K562 (cell line): Measurements from ENCODE around the gene RSPH3. TPM values are rescaled to one million over a fixed set of nuclear protein-coding genes. Genes with fewer than 3 reads are reported as not detected.
A peak's percentile ranks its signal among the peaks of the same experiment; 100 is the strongest.

Experiments used
- HOXB6 ChIP-seq: fragments of 250-450 bp; sonication (Bioruptor Pico); IDR thresholded peaks from 2 replicates; pipeline ENCODE4 v1.5.1; 2022; ENCODE audit warnings: mild to moderate bottlenecking, borderline replicate concordance
- KLF10 ChIP-seq: fragments of 250-450 bp; sonication (Bioruptor Pico); IDR thresholded peaks from 2 replicates; pipeline ENCODE4 v1.6.1; 2021; ENCODE audit warnings: matching md5 sums
- NEUROD1 ChIP-seq: fragments of 150-350 bp; IDR thresholded peaks from 2 replicates; pipeline ENCODE4 v1.6.1; 2014; ENCODE audit warnings: borderline replicate concordance, low read length, low read depth; ENCODE audit not compliant: partially characterized antibody
- RAD51 ChIP-seq: fragments of 450-650 bp; IDR thresholded peaks from 2 replicates; pipeline ENCODE4 v1.7.1; 2016; ENCODE audit warnings: low read depth, mild to moderate bottlenecking, borderline replicate concordance
- SETDB1 ChIP-seq: IDR thresholded peaks from one replicate; pipeline ENCODE4 v1.6.1; 2012; ENCODE audit warnings: low read length, control low read depth, inconsistent platforms
- SIN3A ChIP-seq, 2 experiments: fragments of 150-350 bp in 1 of 2; IDR thresholded peaks; 2 replicates each; pipeline ENCODE4 v1.6.1; 2011 to 2016; ENCODE audit warnings: borderline replicate concordance in 2 of 2, low read depth in 2 of 2, low read length in 2 of 2, mild to moderate bottlenecking in 2 of 2, moderate library complexity in 2 of 2; ENCODE audit not compliant: control insufficient read depth in 1 of 2
- SMARCB1 ChIP-seq: IDR thresholded peaks from 2 replicates; pipeline ENCODE4 v1.6.1; 2011; ENCODE audit warnings: improper control_type of control experiment, low read depth; ENCODE audit not compliant: insufficient read length
- TARDBP ChIP-seq: fragments of 450-650 bp; IDR thresholded peaks from 2 replicates; pipeline ENCODE4 v1.6.1; 2016
- TFAM ChIP-seq: fragments of 250-450 bp; sonication (Bioruptor Pico); conservative IDR thresholded peaks from 2 replicates; pipeline ENCODE4 v1.5.0; 2021; ENCODE audit warnings: mild to moderate bottlenecking, moderate library complexity
- ZNF584 ChIP-seq: fragments of 200-800 bp; sonication (Bioruptor generic); IDR thresholded peaks from 2 replicates; pipeline ENCODE4 v1.6.1; 2016; ENCODE audit warnings: low read depth, mild to moderate bottlenecking, missing genetic modification characterization, missing compliant biosample characterization
- ZNF780A ChIP-seq: fragments of 250-450 bp; sonication (Bioruptor Pico); IDR thresholded peaks from 2 replicates; pipeline ENCODE4 v1.5.0; 2021; ENCODE audit warnings: mild to moderate bottlenecking
- polyA plus RNA-seq, 8 experiments: library from polyadenylated mRNA; depleted of rRNA in 4 of 8; stranded (reverse) in 5 of 8; unstranded in 3 of 8; fragments of >200 nt; fragmentation: Nextera tagmentation in 2 of 8; fragmentation: Illumina TruSeq in 1 of 8; extraction: Ambion mirVana in 2 of 8; extraction: Trizol in 1 of 8; gene quantifications; 2 replicates each; pipeline versions ENCODE4 v1.2.1 to v1.2.3, GENCODE V29; 2011 to 2014; ENCODE audit warnings: inconsistent platforms in 1 of 8, missing spikeins in 1 of 8
- total RNA-seq, 7 experiments: library from RNA; depleted of rRNA in 6 of 7; stranded (reverse); fragments of >200 nt in 6 of 7; fragmentation: Illumina TruSeq in 2 of 7; extraction: Trizol in 2 of 7; gene quantifications; 2 replicates each; pipeline versions ENCODE4 v1.2.1 to v1.2.3, GENCODE V29; 2011 to 2021; ENCODE audit warnings: low replicate concordance in 1 of 7
- TF ChIP-seq, protein P1 (sequence below): fragments of 250-450 bp; sonication (Bioruptor Pico); IDR thresholded peaks from 2 replicates; pipeline ENCODE4 v1.4.0; 2020; ENCODE audit warnings: mild to moderate bottlenecking, moderate library complexity
- TF ChIP-seq, protein P2 (sequence below): fragments of 450-650 bp; IDR thresholded peaks from 2 replicates; pipeline ENCODE4 v1.6.1; 2016; ENCODE audit warnings: mild to moderate bottlenecking, moderate library complexity

Gene RSPH3
- total and polyA plus RNA-seq, 9 of the 15 experiments (the other 6 are each of a cell fraction or from before 2014, with no cell fraction given), result 0.52 to 2.9 (median 1.5) TPM

DNA sequence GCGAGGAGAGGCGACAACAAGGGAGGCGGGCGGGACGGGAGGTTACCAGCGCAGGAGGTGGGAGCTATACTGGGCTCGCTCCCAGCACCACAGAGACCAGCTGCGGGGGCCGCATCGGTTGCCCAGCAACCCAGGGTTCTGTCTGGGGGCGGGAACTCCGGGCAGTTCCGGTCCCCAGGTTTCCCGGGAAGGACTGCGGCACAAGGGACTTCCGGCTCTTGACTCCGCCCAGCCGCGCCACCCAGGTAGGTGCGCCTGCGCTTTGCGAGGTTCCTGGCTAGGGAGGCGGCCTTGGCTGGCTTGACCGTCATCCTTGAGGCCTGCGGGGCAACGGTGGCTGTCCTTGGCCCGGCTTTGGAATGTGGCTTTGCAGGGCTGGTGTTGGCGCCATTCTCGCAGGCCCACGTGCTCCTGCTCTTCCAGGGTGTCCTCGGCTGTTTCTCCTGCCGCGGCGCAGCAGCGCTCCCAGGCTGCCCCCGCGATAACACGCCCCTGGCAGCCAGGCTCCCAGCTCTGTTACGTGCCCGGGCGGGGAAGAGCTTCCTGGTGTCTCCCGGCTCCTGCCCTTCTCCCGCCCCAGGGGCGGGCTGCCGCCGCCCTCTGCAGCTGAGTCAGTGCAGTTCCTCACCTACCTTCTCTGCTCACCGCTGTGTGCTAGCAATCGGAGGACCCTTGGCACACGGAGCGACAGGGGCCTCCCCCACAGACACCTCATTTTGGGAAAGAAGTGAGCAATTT is at the start of gene RSPH3 (continued):
- no peak for TF ChIP-seq TFAM (CRISPR knock-in tag)
- TF ChIP-seq, protein P1, sequence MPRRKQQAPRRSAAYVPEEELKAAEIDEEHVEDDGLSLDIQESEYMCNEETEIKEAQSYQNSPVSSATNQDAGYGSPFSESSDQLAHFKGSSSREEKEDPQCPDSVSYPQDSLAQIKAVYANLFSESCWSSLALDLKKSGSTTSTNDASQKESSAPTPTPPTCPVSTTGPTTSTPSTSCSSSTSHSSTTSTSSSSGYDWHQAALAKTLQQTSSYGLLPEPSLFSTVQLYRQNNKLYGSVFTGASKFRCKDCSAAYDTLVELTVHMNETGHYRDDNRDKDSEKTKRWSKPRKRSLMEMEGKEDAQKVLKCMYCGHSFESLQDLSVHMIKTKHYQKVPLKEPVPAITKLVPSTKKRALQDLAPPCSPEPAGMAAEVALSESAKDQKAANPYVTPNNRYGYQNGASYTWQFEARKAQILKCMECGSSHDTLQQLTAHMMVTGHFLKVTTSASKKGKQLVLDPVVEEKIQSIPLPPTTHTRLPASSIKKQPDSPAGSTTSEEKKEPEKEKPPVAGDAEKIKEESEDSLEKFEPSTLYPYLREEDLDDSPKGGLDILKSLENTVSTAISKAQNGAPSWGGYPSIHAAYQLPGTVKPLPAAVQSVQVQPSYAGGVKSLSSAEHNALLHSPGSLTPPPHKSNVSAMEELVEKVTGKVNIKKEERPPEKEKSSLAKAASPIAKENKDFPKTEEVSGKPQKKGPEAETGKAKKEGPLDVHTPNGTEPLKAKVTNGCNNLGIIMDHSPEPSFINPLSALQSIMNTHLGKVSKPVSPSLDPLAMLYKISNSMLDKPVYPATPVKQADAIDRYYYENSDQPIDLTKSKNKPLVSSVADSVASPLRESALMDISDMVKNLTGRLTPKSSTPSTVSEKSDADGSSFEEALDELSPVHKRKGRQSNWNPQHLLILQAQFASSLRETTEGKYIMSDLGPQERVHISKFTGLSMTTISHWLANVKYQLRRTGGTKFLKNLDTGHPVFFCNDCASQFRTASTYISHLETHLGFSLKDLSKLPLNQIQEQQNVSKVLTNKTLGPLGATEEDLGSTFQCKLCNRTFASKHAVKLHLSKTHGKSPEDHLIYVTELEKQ (CRISPR knock-in tag), result no peak
- no peak for TF ChIP-seq TARDBP
- peak; percentile 10; the same call in 1 of the 2 replicates for TF ChIP-seq RAD51
- TF ChIP-seq SETDB1, result no peak
- TF ChIP-seq ZNF584, result no peak
- TF ChIP-seq SMARCB1, result peak; percentile 69
- no peak for TF ChIP-seq ZNF780A (CRISPR knock-in tag)
- no peak for TF ChIP-seq HOXB6 (CRISPR knock-in tag)
- TF ChIP-seq KLF10, result no peak
- TF ChIP-seq NEUROD1, result peak; percentile 33
- TF ChIP-seq, protein P2, sequence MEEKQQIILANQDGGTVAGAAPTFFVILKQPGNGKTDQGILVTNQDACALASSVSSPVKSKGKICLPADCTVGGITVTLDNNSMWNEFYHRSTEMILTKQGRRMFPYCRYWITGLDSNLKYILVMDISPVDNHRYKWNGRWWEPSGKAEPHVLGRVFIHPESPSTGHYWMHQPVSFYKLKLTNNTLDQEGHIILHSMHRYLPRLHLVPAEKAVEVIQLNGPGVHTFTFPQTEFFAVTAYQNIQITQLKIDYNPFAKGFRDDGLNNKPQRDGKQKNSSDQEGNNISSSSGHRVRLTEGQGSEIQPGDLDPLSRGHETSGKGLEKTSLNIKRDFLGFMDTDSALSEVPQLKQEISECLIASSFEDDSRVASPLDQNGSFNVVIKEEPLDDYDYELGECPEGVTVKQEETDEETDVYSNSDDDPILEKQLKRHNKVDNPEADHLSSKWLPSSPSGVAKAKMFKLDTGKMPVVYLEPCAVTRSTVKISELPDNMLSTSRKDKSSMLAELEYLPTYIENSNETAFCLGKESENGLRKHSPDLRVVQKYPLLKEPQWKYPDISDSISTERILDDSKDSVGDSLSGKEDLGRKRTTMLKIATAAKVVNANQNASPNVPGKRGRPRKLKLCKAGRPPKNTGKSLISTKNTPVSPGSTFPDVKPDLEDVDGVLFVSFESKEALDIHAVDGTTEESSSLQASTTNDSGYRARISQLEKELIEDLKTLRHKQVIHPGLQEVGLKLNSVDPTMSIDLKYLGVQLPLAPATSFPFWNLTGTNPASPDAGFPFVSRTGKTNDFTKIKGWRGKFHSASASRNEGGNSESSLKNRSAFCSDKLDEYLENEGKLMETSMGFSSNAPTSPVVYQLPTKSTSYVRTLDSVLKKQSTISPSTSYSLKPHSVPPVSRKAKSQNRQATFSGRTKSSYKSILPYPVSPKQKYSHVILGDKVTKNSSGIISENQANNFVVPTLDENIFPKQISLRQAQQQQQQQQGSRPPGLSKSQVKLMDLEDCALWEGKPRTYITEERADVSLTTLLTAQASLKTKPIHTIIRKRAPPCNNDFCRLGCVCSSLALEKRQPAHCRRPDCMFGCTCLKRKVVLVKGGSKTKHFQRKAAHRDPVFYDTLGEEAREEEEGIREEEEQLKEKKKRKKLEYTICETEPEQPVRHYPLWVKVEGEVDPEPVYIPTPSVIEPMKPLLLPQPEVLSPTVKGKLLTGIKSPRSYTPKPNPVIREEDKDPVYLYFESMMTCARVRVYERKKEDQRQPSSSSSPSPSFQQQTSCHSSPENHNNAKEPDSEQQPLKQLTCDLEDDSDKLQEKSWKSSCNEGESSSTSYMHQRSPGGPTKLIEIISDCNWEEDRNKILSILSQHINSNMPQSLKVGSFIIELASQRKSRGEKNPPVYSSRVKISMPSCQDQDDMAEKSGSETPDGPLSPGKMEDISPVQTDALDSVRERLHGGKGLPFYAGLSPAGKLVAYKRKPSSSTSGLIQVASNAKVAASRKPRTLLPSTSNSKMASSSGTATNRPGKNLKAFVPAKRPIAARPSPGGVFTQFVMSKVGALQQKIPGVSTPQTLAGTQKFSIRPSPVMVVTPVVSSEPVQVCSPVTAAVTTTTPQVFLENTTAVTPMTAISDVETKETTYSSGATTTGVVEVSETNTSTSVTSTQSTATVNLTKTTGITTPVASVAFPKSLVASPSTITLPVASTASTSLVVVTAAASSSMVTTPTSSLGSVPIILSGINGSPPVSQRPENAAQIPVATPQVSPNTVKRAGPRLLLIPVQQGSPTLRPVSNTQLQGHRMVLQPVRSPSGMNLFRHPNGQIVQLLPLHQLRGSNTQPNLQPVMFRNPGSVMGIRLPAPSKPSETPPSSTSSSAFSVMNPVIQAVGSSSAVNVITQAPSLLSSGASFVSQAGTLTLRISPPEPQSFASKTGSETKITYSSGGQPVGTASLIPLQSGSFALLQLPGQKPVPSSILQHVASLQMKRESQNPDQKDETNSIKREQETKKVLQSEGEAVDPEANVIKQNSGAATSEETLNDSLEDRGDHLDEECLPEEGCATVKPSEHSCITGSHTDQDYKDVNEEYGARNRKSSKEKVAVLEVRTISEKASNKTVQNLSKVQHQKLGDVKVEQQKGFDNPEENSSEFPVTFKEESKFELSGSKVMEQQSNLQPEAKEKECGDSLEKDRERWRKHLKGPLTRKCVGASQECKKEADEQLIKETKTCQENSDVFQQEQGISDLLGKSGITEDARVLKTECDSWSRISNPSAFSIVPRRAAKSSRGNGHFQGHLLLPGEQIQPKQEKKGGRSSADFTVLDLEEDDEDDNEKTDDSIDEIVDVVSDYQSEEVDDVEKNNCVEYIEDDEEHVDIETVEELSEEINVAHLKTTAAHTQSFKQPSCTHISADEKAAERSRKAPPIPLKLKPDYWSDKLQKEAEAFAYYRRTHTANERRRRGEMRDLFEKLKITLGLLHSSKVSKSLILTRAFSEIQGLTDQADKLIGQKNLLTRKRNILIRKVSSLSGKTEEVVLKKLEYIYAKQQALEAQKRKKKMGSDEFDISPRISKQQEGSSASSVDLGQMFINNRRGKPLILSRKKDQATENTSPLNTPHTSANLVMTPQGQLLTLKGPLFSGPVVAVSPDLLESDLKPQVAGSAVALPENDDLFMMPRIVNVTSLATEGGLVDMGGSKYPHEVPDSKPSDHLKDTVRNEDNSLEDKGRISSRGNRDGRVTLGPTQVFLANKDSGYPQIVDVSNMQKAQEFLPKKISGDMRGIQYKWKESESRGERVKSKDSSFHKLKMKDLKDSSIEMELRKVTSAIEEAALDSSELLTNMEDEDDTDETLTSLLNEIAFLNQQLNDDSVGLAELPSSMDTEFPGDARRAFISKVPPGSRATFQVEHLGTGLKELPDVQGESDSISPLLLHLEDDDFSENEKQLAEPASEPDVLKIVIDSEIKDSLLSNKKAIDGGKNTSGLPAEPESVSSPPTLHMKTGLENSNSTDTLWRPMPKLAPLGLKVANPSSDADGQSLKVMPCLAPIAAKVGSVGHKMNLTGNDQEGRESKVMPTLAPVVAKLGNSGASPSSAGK, result peak; percentile 98
- peak; percentile 92 to 100 for TF ChIP-seq SIN3A (IDR thresholded peaks at IDR 0.05; ENCODE audit: borderline replicate concordance in 2 of 2, control insufficient read depth in 1 of 2, low read depth in 2 of 2, low read length in 2 of 2)
